Measurements from ENCODE around the gene METRN.

- TF ChIP-seq TAF1 (IDR thresholded peaks at IDR 0.05; ENCODE audit: borderline replicate concordance, insufficient read depth, low read length) (no peak), SIN3A (IDR thresholded peaks at IDR 0.05; ENCODE audit: borderline replicate concordance, insufficient read depth, low read length) (no peak), POLR2AphosphoS5 (IDR thresholded peaks at IDR 0.05; ENCODE audit: low read depth, low read length) (no peak)
Measured at GRCh38 chr16:669666-670065, 45.3 kb upstream of the METRN start.
